Kidney epithelial cell (primary cell): ENCODE data around the gene CIT. TPM values are rescaled to one million over a fixed set of nuclear protein-coding genes. Genes with fewer than 3 reads are reported as not detected.

ENCODE experiments used
- DNase-seq: peaks from one replicate; pipeline ENCODE4 v3.0.0-alpha.2; 2010; ENCODE audit warnings: low read depth
- H3K27me3 ChIP-seq: 2 replicates; pipeline ENCODE4 v1.6.0; 2011; ENCODE audit warnings: low read length; ENCODE audit not compliant: control insufficient read depth, insufficient read depth
- H3K36me3 ChIP-seq: 2 replicates; pipeline ENCODE4 v1.5.1; 2011; ENCODE audit warnings: low read length; ENCODE audit not compliant: control insufficient read depth, insufficient read depth
- H3K4me3 ChIP-seq: 2 replicates; pipeline ENCODE4 v1.5.1; 2011; ENCODE audit warnings: low read depth, mild to moderate bottlenecking, control low read depth, low read length
- CTCF ChIP-seq: IDR thresholded peaks from 2 replicates; pipeline ENCODE4 v1.5.1; 2011; ENCODE audit warnings: mild to moderate bottlenecking, moderate library complexity, low read length, control low read depth, inconsistent platforms; ENCODE audit not compliant: insufficient read depth, poor library complexity, severe bottlenecking
- total RNA-seq: library from RNA; depleted of rRNA; stranded (reverse); fragments of >200 nt; gene quantifications from 2 replicates; pipeline ENCODE4 v1.2.3, GENCODE V29; 2015

Gene CIT
- total RNA-seq, 1 donor from 2014 or later: 4.3 TPM

GRCh38 chr12:119797090-119797489, 80.0 kb downstream of the CIT start:
- Histone ChIP-seq H3K27me3 (no peaks in the 10 kb centered on the region), H3K36me3 (no peaks in the 10 kb centered on the region), H3K4me3 (no peak overlapping the region)
- TF ChIP-seq CTCF: no peak
- DNase-seq: no peak

- H3K36me3 ChIP-seq: no peaks in the 10 kb centered on the region
- no peak for TF ChIP-seq CTCF
- H3K27me3 ChIP-seq: no peaks in the 10 kb centered on the region
- H3K4me3 ChIP-seq: no peak overlapping the region
- DNase-seq: no peak
These were observed 80.8 kb downstream of the CIT start for GRCh38 chr12:119796292-119796691.

- Histone ChIP-seq H3K27me3 (no peaks in the 10 kb centered on the region), H3K4me3 (no peak overlapping the region), H3K36me3 (no peaks in the 10 kb centered on the region)
- DNase-seq: no peak
- TF ChIP-seq CTCF: no peak
These were observed 85.7 kb downstream of the CIT start for GRCh38 chr12:119791453-119791852.

- TF ChIP-seq CTCF: no peak
- no peak overlapping the region for H3K4me3 ChIP-seq
- no peaks in the 10 kb centered on the region for H3K27me3 ChIP-seq
- DNase-seq: no peak
- H3K36me3 ChIP-seq: no peaks in the 10 kb centered on the region
These were observed 88.3 kb downstream of the CIT start for GRCh38 chr12:119788786-119789185.

GRCh38 chr12:119786539-119786938, 90.6 kb downstream of the CIT start:
- H3K4me3 ChIP-seq: no peak overlapping the region
- H3K36me3 ChIP-seq: no peaks in the 10 kb centered on the region
- no peak for TF ChIP-seq CTCF
- no peaks in the 10 kb centered on the region for H3K27me3 ChIP-seq
- DNase-seq: no peak

- Histone ChIP-seq H3K27me3 (no peaks in the 10 kb centered on the region), H3K36me3 (no peaks in the 10 kb centered on the region), H3K4me3 (no peak overlapping the region)
- DNase-seq: no peak
- no peak for TF ChIP-seq CTCF
These were observed 92.4 kb downstream of the CIT start for GRCh38 chr12:119784673-119785072.
